Measurements from ENCODE around the gene GALR2. TPM values are rescaled to one million over a fixed set of nuclear protein-coding genes. Genes with fewer than 3 reads are reported as not detected.

GALR2 gene
- total and polyA plus RNA-seq, 8 donors, result 0.48 TPM; not detected in 7

DNA sequence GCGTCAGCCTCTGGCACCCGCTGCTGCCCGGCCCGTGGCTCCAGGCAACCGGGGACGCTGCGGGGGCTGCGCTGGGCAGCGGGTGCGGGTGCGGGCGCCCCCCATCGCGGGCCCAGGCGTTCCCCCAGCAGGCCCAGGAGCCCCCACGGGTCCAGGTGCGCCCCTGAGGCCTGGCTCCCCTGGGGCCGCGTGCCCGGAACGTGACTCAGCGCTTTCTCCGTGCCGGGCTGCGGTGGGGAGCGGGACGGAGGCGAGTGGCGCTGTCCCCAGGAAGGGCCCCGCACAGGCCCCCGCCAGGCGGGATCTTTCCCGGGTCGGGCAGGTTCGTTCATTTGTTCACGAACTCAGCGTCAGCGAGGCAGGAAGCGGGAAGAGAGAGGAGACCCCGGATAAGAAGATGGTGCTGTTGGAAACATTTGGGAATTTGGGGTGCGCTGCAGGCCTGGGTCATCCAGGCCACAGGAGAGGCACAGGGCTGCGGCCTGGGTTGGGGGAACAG lies 47.4 kb downstream of the GALR2 start:
- Histone ChIP-seq H3K4me1 (peaks cover 10 to 12% (median 10%) of the 10 kb centered on the region in 4 donors), H3K9me3 (no peaks in the 10 kb centered on the region), H3K4me3 (peak overlapping the region; percentile 41 to 44 (median 43)), H3K27me3 (no peaks in the 10 kb centered on the region), H3K36me3 (no peaks in the 10 kb centered on the region), H3K27ac (peak overlapping the region in 2 of 5 donors; percentile 29 to 76)
- WGBS, 5 donors, result 29 to 53% (median 37%) methylated on average over 21 to 42 of the region's 42 CpGs
- peak; percentile 35 to 67 for DNase-seq
- intact Hi-C loops (cut with DNase I; ENCODE audit: low total_unique reads), result loop anchor here (5.0 to 10.0 kb wide), 2 partner anchors 63 to 155 kb away; no protein-coding TSS in a partner anchor
- no peak for TF ChIP-seq EP300 (IDR thresholded peaks at IDR 0.05)
- no peak for TF ChIP-seq POLR2AphosphoS5 (IDR thresholded peaks at IDR 0.05)
- TF ChIP-seq POLR2A (IDR thresholded peaks at IDR 0.05), result no peak
- TF ChIP-seq CTCF (IDR thresholded peaks at IDR 0.05), result no peak

- WGBS, 5 donors, result 91 to 94% (median 93%) methylated on average over 19 to 24 of the region's 24 CpGs
- Histone ChIP-seq H3K36me3 (no peaks in the 10 kb centered on the region), H3K27ac (no peak overlapping the region), H3K9me3 (no peaks in the 10 kb centered on the region), H3K27me3 (no peaks in the 10 kb centered on the region), H3K4me3 (no peak overlapping the region), H3K4me1 (peaks cover 10 to 12% (median 10%) of the 10 kb centered on the region in 4 donors)
- intact Hi-C loops (cut with DNase I; ENCODE audit: low total_unique reads), result loop anchor here (5.0 to 10.0 kb wide), 2 partner anchors 62 to 155 kb away; no protein-coding TSS in a partner anchor
- DNase-seq, result peak in 1 of 2 donors; percentile 34
- TF ChIP-seq POLR2A (IDR thresholded peaks at IDR 0.05), result no peak
- TF ChIP-seq CTCF (IDR thresholded peaks at IDR 0.05), result no peak
- TF ChIP-seq POLR2AphosphoS5 (IDR thresholded peaks at IDR 0.05), result no peak
- TF ChIP-seq EP300 (IDR thresholded peaks at IDR 0.05), result no peak
Observed at GRCh38 chr17:76122431-76123190, 48.0 kb downstream of the GALR2 start.

GRCh38 chr17:76123191-76123499 lies 48.6 kb downstream of the GALR2 start:
- Histone ChIP-seq H3K27me3 (no peaks in the 10 kb centered on the region), H3K36me3 (no peaks in the 10 kb centered on the region), H3K9me3 (no peaks in the 10 kb centered on the region), H3K4me3 (no peak overlapping the region), H3K27ac (no peak overlapping the region), H3K4me1 (peaks cover 10 to 12% (median 10%) of the 10 kb centered on the region in 4 donors)
- 74 to 87% (median 79%) methylated on average over 5 of the region's 5 CpGs for WGBS, 5 donors
- DNase-seq, result no peak
- intact Hi-C loops (cut with DNase I; ENCODE audit: low total_unique reads), result loop anchor here (5.0 to 10.0 kb wide), 2 partner anchors 62 to 154 kb away; no protein-coding TSS in a partner anchor
- no peak for TF ChIP-seq EP300 (IDR thresholded peaks at IDR 0.05)
- TF ChIP-seq CTCF (IDR thresholded peaks at IDR 0.05), result no peak
- no peak for TF ChIP-seq POLR2AphosphoS5 (IDR thresholded peaks at IDR 0.05)
- TF ChIP-seq POLR2A (IDR thresholded peaks at IDR 0.05), result no peak

DNA sequence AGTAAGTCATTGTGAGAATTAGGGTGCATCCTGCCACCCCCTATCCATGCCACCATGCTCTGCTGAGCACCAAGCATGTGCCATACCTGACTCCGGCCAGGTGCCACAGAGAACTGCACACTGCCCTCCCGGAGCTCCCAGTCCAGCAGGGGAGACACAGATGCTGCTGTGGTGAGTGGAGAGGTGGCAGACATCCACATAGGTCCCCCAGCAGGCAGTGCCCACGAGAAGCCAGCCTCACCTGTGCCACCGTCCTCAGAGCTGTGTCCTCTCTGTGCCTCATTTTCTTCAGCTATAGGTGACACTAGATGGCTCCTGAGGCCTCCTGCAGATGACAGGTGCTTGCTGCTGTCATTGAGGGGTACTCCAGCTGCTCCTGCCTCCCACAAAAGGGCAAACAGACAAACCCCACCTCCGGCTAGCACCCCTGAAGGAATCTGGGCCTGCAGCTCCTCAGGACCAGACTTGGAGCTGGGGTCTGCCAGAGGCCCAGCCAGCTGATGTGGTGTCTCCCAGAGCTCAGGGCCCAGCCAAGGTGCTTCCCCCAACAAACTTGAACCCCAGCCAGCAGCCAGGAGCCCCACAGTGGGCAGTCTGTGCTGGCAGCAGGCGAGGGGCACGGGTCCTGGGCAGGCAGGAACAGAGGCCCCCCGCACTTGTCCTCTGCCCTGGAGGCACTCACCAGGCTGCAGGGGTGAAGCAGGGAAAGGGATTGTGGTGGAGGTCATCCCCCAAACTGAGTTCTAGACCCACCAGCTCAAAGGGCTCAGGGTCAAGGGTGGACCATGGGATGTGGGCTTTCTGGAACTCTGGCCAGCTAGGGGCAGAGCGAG lies 49.4 kb downstream of the GALR2 start:
- Histone ChIP-seq H3K36me3 (no peaks in the 10 kb centered on the region), H3K27me3 (no peaks in the 10 kb centered on the region), H3K27ac (no peak overlapping the region), H3K9me3 (no peaks in the 10 kb centered on the region), H3K4me1 (peaks cover 10 to 12% (median 10%) of the 10 kb centered on the region in 4 donors), H3K4me3 (no peak overlapping the region)
- intact Hi-C loops (cut with DNase I; ENCODE audit: low total_unique reads), result loop anchor here (5.0 to 10.0 kb wide), 2 partner anchors 61 to 153 kb away; no protein-coding TSS in a partner anchor
- TF ChIP-seq POLR2A (IDR thresholded peaks at IDR 0.05), result no peak
- TF ChIP-seq EP300 (IDR thresholded peaks at IDR 0.05), result no peak
- no peak for TF ChIP-seq POLR2AphosphoS5 (IDR thresholded peaks at IDR 0.05)
- no peak for TF ChIP-seq CTCF (IDR thresholded peaks at IDR 0.05)
- WGBS, 5 donors, result 59 to 77% (median 65%) methylated on average over 7 to 9 of the region's 9 CpGs
- DNase-seq, result no peak
